EL (cell line): ENCODE results near the gene NADK.
"Not testable (repeated sequence)": the region's sequence is repeated elsewhere in the genome, so short reads cannot be mapped to it uniquely, and the experiment has no call there.

Experiments
- DNase-seq: peaks from one replicate; pipeline ENCODE4 v3.0.0-alpha.2; 2016

NADK gene

GRCh38 chr1:1703796-1704195, 74.5 kb downstream of the NADK start:
- DNase-seq: no peak

GRCh38 chr1:1702506-1702905, 75.8 kb downstream of the NADK start:
- DNase-seq: not testable (repeated sequence)
